BJ (cell line): ENCODE results near the gene PPP1R14D. TPM values are rescaled to one million over a fixed set of nuclear protein-coding genes. Genes with fewer than 3 reads are reported as not detected.

Experiments used
- CTCF ChIA-PET: fragments of 350-600 bp; formaldehyde crosslinking; extraction: SDS; loops from one replicate; lab custom pipeline; 2021; ENCODE audit warnings: antibody characterized with exemption, inconsistent platforms; lab: Yijun Ruan, JAX
- POLR2A ChIA-PET: fragments of 300-600 bp; sonication (Branson Sonifier 250); formaldehyde crosslinking; extraction: SDS; loops from one replicate; lab custom pipeline; 2021; ENCODE audit warnings: antibody characterized with exemption; lab: Charles Lee
- DNase-seq: peaks from one replicate; pipeline ENCODE4 v3.0.0-alpha.2; 2011; ENCODE audit warnings: low read depth
- H3K27me3 ChIP-seq: 2 replicates; pipeline ENCODE4 v1.6.0; 2011; ENCODE audit warnings: low read length; ENCODE audit not compliant: control insufficient read depth, insufficient read depth
- H3K36me3 ChIP-seq: 2 replicates; pipeline ENCODE4 v1.5.1; 2011; ENCODE audit warnings: low read length; ENCODE audit not compliant: control insufficient read depth, insufficient read depth
- H3K4me3 ChIP-seq: 2 replicates; pipeline ENCODE4 v1.5.1; 2011; ENCODE audit warnings: low read depth, mild to moderate bottlenecking, control low read depth, low read length
- CTCF ChIP-seq: IDR thresholded peaks from 2 replicates; pipeline ENCODE4 v1.5.1; 2011; ENCODE audit warnings: low read depth, mild to moderate bottlenecking, control low read depth, inconsistent platforms, low read length, moderate library complexity; ENCODE audit not compliant: insufficient read depth
- polyA plus RNA-seq: library from polyadenylated mRNA; depleted of rRNA; stranded (reverse); fragments of >200 nt; gene quantifications from 2 replicates; pipeline ENCODE4 v1.2.3, GENCODE V29; 2011

PPP1R14D gene
- polyA plus RNA-seq, 1 experiment, result not detected

- TF ChIP-seq CTCF, result no peak
- ChIA-PET CTCF (no interaction called here), POLR2A (no interaction called here)
- Histone ChIP-seq H3K36me3 (no peaks in the 10 kb centered on the region), H3K4me3 (no peak overlapping the region), H3K27me3 (no peaks in the 10 kb centered on the region; the same call in 1 of the 2 replicates)
- no peak for DNase-seq
Observed at GRCh38 chr15:40831861-40832260, 3.4 kb upstream of the PPP1R14D start.

- POLR2A ChIA-PET, result no interaction called here
- DNase-seq, result no peak
- no peak for TF ChIP-seq CTCF
- CTCF ChIA-PET, result no interaction called here
- Histone ChIP-seq H3K4me3 (no peak overlapping the region), H3K27me3 (no peaks in the 10 kb centered on the region; the same call in 1 of the 2 replicates), H3K36me3 (no peaks in the 10 kb centered on the region)
Observed at GRCh38 chr15:40830884-40831283, 2.4 kb upstream of the PPP1R14D start.

- Histone ChIP-seq H3K27me3 (no peaks in the 10 kb centered on the region; the same call in none of the 2 replicates), H3K36me3 (no peaks in the 10 kb centered on the region), H3K4me3 (no peak overlapping the region)
- TF ChIP-seq CTCF, result no peak
- CTCF ChIA-PET, result interaction anchor here (1.0 kb wide), 1 partner anchor 9 kb away, joined by 4 read pairs; no protein-coding TSS in a partner anchor
- DNase-seq, result no peak
- POLR2A ChIA-PET, result no interaction called here
Observed at GRCh38 chr15:40829115-40829514, 607 bp upstream of the PPP1R14D start.

GRCh38 chr15:40826423-40827075, 2.0 kb downstream of the PPP1R14D start:
- ChIA-PET POLR2A (interaction anchor here (0.7 kb wide), 1 partner anchor 17 kb away, joined by 3 read pairs; the partner anchor contains the start of gene SPINT1), CTCF (no interaction called here)
- no peaks in the 10 kb centered on the region for H3K36me3 ChIP-seq
- TF ChIP-seq CTCF, result no peak
- DNase-seq, result no peak
- no peak overlapping the region for H3K4me3 ChIP-seq
- H3K27me3 ChIP-seq, result peaks cover 2% of the 10 kb centered on the region

GRCh38 chr15:40825661-40826422, 2.7 kb downstream of the PPP1R14D start:
- no peak for DNase-seq
- Histone ChIP-seq H3K27me3 (peaks cover 2% of the 10 kb centered on the region), H3K36me3 (no peaks in the 10 kb centered on the region), H3K4me3 (no peak overlapping the region)
- ChIA-PET POLR2A (interaction anchor here (0.7 kb wide), 1 partner anchor 18 kb away, joined by 3 read pairs; the partner anchor contains the start of gene SPINT1), CTCF (no interaction called here)
- no peak for TF ChIP-seq CTCF
